NK-92 treated with Interleukin-12 subunit alpha and Interleukin-12 subunit beta, amount 100 ng/mL, for 24 hours (cell line): Measurements from ENCODE around the gene KCNT2.

Source experiments
- DNase-seq: peaks from one replicate; lab custom pipeline; 2025; lab: John Stamatoyannopoulos, UW

The KCNT2 gene

DNA sequence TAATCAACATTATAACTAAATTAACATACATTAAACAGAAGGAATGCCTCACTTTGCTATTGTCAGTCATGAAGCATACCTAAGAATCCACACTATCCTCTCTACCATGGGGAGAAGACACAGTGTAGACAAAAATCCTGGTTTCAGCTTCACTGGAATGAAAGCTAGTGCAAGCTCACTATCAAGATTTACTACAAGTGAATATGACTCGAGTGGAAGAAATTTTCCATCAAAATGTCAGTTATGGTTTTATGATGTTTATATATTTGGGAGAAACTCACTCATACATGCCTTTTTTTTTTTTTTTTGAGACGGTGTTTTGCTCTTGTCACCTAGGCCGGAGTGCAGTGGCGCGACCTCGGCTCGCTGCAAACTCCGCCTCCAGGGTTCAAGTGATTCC, 424.3 kb downstream of the KCNT2 start:
- no peak for DNase-seq

DNA sequence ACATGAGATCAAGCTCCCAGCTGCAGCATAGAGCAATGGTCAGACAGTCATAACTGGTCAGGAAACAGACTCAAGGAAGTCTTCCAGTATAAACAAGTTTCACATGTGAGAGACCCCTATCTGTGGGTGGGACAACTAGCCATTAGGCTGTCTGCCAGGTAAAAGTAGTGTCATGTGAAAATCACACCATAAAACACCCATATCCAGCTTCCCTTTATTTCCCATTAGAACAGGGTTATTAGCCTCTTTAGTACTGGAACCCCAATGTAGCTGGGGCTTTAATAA, 426.7 kb downstream of the KCNT2 start:
- no peak for DNase-seq

DNA sequence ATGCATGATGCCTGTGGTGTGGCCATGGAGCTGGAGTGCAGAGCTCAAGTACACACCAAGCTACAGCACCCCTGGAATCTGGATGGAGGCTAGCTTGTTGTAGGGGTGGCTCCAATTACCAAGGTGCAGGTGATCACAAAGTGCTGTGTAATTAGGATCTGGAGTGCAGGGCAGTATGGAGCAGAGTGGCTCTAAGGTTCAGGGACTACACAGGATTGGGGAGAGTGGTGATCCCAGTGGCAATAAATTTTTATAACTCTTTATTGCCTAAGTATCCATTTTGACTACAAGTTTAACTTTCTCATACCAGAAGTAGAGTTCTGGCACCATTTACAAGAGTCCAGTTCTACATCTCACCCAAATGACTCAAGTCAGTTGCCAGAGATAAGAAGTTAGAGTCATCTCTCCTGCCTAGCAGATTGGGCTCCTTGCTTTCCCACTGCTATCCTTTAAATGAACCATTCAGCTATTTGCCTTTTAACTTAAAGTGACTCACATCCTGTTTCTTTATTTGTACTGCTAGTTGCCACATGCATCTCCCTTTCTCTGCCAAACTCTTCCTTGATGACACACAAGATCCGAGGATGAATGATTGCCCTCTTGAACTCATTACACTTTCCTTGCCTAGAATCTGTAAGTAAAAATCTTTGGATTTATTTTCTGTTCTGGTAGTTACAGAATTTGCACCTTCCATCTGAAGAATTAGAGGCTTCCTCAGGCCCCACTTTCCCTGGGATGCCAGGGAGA, 427.2 kb downstream of the KCNT2 start:
- no peak for DNase-seq

DNA sequence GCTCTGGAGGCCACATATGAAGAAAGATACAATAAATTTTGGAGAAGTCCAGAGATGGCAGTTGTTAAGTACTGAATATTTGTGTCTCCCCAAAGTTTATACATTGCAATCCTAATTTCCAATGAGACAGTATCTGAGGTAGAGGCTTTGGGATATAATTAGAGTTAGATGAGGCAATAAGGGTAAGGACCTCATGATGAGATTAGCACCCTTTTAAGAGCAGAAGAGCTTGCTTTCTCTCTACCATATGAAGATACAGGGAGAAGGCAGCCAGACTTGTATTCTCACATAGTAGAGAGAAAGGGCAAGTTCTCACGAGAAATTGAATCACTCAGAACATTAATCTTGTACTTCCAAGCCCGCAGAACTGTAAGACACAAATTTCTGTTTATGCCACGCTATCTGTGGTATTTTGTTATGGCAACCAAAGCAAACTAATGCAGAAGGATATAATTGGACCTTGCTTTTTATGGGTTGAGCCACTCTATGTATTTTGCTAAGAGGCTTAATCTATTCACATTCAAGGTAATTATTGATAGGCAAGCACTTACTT, 430.1 kb downstream of the KCNT2 start:
- DNase-seq = no peak
